GM23338 (cell line): ENCODE data around the gene FGF11.

ENCODE experiments used
- CREB1 ChIP-seq: fragments of 250-450 bp; sonication (Bioruptor Pico); IDR thresholded peaks from 2 replicates; pipeline ENCODE4 v1.5.0; 2020; ENCODE audit warnings: low read depth, mild to moderate bottlenecking, moderate library complexity
- EZH2 ChIP-seq: fragments of 200-600 bp; sonication (generic); IDR thresholded peaks from one replicate; pipeline ENCODE4 v1.8.0; 2017; ENCODE audit warnings: antibody characterized with exemption, mild to moderate bottlenecking, low read depth; ENCODE audit not compliant: unreplicated experiment
- EZH2phosphoT487 ChIP-seq: fragments of 200-600 bp; sonication (generic); IDR thresholded peaks from one replicate; pipeline ENCODE4 v1.8.1; 2018; ENCODE audit warnings: antibody characterized with exemption; ENCODE audit not compliant: unreplicated experiment
- JUNB ChIP-seq: IDR thresholded peaks from one replicate; pipeline ENCODE4 v1.6.1; 2016; ENCODE audit warnings: antibody characterized with exemption; ENCODE audit not compliant: unreplicated experiment
- NANOG ChIP-seq: IDR thresholded peaks from 2 replicates; pipeline ENCODE4 v1.6.1; 2016; ENCODE audit warnings: antibody characterized with exemption, borderline replicate concordance
- POLR2AphosphoS5 ChIP-seq: IDR thresholded peaks from 2 replicates; pipeline ENCODE4 v1.6.1; 2016; ENCODE audit warnings: antibody characterized with exemption, low read depth
- REST ChIP-seq: IDR thresholded peaks from one replicate; pipeline ENCODE4 v1.6.1; 2018; ENCODE audit warnings: antibody characterized with exemption; ENCODE audit not compliant: unreplicated experiment
- STAT1 ChIP-seq: IDR thresholded peaks from one replicate; pipeline ENCODE4 v1.6.1; 2016; ENCODE audit warnings: antibody characterized with exemption; ENCODE audit not compliant: unreplicated experiment
- ZNF114 ChIP-seq: fragments of 250-450 bp; sonication (Bioruptor Pico); IDR thresholded peaks from 2 replicates; pipeline ENCODE4 v1.5.0; 2020; ENCODE audit warnings: mild to moderate bottlenecking, moderate library complexity
- TF ChIP-seq, protein P1 (sequence below), 2 experiments: fragments of 200-600 bp in 1 of 2; sonication (generic) in 1 of 2; conservative IDR thresholded peaks; 2 replicates each; pipeline versions ENCODE4 v1.5.1 to v1.6.1; 2016 to 2017; ENCODE audit warnings: antibody characterized with exemption in 2 of 2, low read depth in 2 of 2, mild to moderate bottlenecking in 2 of 2, moderate library complexity in 1 of 2

GRCh38 chr17:7403043-7403726 is 36.1 kb upstream of the FGF11 start:
- TF ChIP-seq POLR2AphosphoS5 (no peak), EZH2 (no peak), CREB1 (CRISPR knock-in tag) (no peak), REST (no peak), EZH2phosphoT487 (no peak), STAT1 (no peak), JUNB (no peak), NANOG (no peak), ZNF114 (CRISPR knock-in tag) (no peak)
- TF ChIP-seq, protein P1, sequence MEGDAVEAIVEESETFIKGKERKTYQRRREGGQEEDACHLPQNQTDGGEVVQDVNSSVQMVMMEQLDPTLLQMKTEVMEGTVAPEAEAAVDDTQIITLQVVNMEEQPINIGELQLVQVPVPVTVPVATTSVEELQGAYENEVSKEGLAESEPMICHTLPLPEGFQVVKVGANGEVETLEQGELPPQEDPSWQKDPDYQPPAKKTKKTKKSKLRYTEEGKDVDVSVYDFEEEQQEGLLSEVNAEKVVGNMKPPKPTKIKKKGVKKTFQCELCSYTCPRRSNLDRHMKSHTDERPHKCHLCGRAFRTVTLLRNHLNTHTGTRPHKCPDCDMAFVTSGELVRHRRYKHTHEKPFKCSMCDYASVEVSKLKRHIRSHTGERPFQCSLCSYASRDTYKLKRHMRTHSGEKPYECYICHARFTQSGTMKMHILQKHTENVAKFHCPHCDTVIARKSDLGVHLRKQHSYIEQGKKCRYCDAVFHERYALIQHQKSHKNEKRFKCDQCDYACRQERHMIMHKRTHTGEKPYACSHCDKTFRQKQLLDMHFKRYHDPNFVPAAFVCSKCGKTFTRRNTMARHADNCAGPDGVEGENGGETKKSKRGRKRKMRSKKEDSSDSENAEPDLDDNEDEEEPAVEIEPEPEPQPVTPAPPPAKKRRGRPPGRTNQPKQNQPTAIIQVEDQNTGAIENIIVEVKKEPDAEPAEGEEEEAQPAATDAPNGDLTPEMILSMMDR (conservative IDR thresholded peaks at IDR 0.05; ENCODE audit: low read depth in 2 of 2): no peak
